HG02678 (cell line): ENCODE measurements around the gene UPK1A.

Experiments
- ATAC-seq: cut with Tn5 transposase; IDR thresholded peaks from one replicate; pipeline ENCODE4 v1.9.1; 2021; ENCODE audit warnings: mild to moderate bottlenecking, moderate library complexity; ENCODE audit not compliant: unreplicated experiment

The UPK1A gene

DNA sequence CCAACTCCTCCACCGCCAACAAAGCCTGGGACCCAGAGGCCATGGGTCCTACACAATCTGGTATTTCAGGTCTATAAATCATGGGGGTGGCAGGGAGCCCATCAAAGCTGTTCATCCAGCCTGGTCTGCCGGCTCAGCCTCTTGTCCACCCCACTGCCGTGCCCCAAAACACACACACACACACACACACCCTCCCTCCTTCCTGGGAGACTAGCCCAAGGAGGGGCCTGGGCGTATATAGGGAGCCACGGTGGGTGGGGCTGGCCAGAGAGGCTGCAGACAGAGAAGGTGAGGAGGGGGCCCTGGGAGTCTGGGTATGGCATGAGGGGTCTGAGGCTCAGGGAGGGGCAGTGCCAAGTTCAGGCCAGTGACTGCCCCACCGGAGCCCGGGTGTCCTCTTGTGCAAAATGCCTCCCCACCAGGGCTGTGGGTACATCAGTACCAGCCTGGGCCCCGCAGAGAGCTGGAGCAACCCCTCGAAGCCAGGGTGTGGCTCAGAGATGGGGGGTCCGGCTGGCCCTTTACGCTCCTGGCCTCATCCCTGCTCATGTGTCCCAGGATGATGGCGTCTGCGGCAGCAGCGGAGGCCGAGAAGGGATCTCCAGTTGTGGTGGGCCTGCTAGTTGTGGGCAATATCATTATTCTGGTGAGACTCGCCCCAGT is at the start of gene UPK1A:
UPK1A (plus strand) TSS at position 267 of the 663 bp plus-strand sequence; CDS start at position 563, 296 bp downstream.
- ATAC-seq = no peak

DNA sequence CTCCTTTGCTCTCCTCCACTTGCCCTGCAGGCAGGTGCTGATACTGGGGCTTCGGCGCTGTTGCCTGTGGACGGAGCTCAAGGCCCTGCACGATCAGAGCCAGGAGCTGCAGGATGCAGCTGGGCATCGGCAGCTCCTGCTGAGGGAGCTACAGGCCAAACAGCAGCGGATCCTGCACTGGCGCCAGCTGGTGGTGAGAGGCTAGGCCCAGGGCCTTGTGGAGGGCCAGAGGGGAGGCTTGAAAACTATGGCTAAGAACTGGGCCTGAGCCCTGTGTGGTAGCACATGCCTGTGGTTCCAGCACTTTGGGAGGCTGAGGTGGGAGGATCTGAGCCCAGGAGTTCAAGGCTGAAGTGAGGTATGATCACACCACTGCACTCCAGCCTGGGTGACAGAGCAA is 47.5 kb upstream of the UPK1A start:
- ATAC-seq = no peak

DNA sequence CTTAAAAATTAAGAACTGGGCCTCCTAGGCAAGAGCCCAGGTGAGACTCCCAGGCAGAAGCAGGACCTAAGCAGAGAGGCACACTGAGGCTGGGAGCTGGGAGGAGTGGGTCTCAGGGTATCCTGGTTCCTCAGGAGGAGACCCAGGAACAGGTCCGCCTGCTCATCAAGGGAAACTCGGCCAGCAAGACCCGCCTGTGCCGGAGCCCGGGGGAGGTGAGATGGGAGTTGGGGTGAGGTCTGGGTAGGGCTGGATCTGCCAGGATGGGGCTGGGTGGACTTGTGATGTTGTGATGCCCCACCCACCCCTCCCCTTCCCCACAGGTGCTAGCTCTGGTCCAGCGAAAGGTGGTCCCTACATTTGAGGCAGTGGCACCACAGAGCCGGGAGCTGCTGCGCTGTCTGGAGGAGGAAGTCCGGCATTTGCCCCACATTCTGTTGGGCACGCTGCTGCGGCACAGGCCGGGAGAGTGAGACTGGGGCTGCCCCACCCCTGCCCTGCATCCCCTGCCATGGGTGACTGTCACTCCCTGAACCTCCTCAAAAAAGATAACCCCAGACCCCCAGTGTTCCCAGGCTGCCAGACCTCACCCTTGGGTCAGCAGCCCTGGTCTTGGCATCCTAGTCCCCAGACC is 46.9 kb upstream of the UPK1A start:
- no peak for ATAC-seq

DNA sequence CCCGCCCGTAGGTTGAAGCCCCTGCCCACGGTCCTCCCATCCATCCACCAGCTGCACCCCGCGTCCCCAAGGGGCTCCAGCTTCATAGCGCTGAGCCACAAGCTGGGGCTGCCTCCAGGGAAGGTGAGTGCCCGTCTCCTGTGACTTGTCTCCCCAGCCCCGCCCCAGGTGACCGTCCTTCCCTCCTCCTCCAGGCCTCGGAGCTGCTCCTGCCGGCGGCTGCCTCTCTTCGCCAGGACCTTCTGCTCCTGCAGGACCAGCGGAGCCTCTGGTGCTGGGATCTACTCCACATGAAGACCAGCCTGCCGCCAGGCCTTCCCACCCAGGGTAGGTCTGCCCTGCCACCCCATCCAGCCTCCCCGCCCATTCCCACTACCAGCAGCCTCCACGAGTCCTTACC is 46.3 kb upstream of the UPK1A start:
- ATAC-seq = no peak

DNA sequence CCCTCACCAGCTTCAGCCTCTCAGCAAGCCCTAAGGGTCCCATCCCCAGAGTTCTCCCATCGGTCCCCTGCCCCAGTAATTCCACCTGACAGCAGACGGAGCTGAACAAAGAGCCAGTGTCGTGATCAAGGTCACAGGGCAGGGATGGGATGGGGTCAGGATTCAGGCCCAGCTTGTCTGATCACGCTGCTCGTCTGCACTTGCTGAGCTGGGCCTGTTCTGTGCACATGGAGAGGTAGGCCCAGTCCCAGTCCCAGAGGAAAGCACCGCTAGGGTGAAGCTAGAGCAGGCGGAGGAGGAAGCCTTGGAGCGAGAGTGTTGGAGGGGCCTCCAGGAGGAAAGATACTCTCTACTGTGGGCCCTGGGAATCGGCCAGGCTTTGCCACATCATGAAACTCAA is 44.6 kb upstream of the UPK1A start:
- no peak for ATAC-seq

DNA sequence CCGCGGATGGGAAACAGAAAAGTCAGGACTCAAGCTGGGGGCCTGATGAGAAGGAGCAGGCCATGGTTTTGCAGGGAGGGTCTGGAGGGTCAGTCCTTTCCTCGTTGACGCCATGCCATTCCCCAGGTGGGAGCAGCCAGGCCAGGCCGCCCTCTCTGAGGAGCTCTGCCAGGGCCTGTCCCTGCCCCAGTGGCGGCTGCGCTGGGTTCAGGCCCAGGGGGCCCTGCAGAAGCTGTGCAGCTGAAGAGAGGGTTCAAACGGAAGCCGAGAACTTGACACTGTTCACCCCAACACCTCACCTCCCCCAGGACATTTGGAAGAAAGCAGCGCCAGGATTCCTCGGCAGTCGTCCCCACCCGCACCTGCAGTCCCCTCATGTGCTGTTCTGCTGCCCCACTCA is 43.6 kb upstream of the UPK1A start:
- no peak for ATAC-seq

DNA sequence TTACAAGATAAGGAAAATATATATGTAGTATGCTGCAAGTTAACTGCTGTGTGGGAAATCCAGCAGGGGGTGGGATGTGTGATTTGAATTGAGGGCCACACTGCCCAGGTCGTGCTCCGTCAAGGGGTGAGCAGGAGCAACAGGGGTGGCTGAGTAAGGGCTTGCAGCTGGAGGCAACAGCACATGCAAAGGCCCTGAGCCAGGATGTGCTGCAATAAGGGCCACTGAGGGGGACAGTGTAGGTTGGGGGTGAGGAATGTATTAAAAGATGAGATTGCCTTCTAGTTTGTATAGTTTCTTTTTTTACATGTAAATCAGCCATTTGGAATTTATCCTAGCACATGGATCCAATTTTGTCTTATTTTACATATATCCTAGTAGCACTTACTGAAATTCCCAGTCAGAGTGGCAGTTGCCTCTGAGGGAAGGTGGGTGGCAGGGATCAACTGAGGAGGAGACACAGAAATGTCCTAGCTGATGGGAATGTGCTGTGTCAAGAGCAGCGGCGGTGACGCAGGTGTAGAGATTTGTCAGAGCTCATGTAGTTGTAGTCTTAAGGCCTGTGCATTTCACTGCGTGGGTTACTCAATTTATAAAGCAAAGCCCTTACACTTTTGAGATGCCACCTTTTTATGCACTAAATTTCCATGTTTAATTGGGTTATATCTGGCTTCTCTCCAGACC is 42.8 kb upstream of the UPK1A start:
- ATAC-seq = no peak

DNA sequence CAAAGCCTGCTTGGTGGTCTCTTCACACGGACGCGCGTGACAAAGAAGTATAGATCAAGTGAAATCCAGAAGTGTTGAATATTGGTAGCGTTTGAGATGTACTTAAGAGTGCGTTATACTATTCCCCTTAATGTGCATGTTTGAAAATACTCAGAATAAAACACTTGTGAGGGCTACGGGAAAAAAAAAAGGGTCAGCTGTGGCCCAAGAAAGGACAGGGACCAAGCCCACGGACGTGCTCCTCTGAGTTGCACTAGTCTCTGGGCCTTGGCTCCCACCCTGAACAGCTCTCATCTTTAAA is 38.1 kb upstream of the UPK1A start:
- ATAC-seq = no peak

DNA sequence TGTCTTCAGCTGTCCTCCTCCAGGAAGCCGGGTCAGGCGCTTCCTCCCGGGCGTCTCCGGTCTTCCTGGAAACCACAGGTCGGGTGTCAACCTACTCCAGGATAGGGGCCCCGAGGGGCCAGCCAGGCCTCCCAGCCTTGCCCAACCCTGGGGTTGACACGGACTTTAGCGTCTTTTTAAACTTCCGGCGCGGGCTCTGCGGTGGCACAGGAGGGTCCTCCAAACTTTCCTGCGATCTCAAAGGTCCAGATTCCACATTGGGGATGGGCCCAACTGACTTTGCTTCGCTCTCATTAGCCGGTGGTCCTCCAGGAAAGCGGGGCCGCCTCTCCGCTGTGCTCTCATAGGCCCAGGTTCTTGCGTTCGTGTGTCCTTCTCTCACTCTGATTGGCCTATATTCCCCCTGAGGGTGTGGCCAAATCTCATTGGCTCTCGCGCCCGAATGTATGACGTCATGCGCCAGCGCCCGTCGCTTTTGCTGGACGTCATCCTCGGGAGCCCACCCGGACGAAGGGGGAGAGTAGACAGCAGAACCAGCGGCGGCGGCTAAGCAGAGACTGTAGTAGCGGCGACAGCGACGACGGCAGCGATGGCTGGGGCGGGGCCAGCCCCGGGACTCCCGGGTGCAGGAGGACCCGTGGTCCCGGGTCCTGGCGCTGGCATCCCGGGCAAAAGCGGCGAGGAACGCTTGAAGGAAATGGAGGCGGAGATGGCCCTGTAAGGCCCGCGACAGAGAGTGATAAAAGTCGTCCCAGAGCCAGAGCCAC is 37.6 kb upstream of the UPK1A start, which contains the start of gene RBM42:
RBM42 (plus strand) TSS at position 472 of the 767 bp plus-strand sequence; CDS start at position 590, 118 bp downstream.
- peak; percentile 98 for ATAC-seq

DNA sequence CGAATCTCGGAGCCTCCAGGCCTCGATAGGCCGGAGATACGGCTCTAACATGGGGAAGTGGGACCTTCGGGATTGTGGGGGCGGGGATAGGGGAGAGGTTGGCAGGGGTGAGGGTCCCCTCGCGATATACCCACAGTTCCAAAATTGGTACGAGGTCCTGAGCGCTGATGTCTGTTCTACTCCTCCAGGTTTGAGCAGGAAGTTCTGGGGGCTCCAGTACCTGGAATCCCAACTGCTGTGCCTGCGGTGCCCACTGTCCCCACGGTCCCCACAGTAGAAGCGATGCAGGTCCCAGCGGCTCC is 37.0 kb upstream of the UPK1A start:
- ATAC-seq = peak; percentile 1

DNA sequence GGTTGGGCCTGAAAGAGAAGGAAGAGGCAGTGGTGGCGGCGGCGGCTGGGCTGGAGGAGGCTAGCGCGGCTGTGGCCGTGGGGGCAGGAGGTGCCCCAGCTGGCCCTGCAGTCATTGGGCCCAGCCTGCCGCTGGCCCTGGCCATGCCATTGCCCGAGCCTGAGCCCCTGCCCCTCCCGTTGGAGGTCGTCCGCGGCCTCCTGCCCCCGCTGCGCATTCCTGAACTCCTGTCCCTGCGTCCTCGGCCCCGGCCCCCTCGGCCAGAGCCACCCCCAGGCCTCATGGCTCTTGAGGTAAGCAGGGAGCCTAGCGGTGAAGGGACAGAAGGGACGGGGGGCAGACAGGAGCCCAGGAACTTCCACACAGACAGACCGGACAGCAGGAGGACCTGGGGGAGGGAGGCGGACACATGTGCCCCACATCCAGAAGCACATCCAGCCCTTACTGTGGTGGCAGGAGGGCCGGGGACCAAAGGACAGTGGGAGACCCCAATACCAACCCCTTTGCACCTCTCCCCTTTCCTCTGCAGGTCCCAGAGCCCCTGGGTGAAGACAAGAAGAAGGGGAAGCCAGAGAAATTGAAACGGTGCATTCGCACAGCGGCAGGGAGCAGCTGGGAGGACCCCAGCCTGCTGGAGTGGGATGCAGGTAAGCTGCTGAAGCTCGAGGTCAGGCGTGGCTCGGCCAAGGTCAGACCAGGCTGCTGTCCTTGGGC is 32.4 kb upstream of the UPK1A start:
- no peak for ATAC-seq

DNA sequence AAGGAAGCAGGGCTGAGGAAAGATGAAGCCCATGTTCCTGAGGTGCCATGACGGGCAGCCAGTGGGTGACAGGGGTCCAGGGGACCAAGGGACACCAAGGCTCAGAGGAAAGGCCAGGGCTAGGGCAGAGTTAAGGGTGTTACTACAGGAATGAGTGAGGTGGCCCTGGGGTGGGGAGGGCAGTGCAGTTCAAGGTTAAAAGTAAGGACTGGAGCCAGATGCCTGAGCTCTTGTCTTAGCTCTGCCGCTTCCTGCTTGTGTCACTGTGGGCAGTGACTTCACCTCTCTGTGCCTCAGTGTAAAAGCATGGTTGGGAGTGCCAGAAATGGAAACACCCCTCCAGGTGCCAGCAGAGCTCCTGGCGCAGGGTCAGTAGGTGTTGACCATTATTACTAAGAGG is 29.7 kb upstream of the UPK1A start:
- ATAC-seq = no peak

DNA sequence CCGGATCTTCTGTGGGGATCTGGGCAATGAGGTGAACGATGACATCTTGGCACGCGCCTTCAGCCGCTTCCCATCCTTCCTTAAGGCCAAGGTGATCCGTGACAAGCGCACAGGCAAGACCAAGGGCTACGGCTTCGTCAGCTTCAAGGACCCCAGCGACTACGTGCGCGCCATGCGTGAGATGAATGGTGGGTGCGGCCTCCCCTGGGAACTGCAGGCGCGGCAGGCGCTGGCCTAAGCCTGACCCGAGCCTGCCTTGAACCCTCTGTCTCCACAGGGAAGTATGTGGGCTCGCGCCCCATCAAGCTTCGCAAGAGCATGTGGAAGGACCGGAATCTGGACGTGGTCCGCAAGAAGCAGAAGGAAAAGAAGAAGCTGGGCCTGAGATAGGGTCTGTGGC is 29.2 kb upstream of the UPK1A start:
- no peak for ATAC-seq

DNA sequence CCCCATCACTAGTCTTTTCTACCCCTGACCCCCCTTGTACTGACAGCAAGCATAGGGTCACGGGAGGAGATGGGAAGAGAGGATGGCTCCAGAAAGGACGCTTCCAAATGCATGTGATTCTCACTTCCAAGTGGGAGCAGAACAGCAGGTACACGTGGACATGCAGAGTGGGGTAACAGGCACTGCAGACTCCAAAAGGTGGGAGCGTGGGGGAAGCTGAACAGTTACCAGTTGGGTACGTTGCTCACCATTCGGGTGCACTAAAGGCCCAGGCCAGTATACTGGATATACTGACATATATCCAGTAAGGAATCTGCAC is 27.0 kb upstream of the UPK1A start:
- no peak for ATAC-seq

DNA sequence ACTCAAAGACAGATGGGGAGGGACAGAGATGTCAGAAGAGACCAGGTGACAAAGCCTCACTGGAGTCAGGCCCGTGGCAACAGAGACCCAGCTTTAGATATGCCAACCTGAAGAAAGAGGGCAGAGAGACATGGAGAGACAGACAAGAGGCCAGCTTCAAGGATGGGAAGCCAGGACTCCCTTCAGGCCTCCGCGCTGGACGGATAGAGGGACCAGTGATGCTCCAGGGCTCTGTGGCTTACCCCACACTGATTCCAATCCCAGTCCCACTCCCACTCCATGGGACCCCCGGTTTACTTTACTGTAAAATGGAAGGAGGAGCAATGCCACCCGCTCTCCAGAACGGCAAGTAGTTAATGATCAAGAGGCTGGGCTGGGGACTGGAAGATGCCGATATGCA is 26.5 kb upstream of the UPK1A start:
- ATAC-seq = no peak

DNA sequence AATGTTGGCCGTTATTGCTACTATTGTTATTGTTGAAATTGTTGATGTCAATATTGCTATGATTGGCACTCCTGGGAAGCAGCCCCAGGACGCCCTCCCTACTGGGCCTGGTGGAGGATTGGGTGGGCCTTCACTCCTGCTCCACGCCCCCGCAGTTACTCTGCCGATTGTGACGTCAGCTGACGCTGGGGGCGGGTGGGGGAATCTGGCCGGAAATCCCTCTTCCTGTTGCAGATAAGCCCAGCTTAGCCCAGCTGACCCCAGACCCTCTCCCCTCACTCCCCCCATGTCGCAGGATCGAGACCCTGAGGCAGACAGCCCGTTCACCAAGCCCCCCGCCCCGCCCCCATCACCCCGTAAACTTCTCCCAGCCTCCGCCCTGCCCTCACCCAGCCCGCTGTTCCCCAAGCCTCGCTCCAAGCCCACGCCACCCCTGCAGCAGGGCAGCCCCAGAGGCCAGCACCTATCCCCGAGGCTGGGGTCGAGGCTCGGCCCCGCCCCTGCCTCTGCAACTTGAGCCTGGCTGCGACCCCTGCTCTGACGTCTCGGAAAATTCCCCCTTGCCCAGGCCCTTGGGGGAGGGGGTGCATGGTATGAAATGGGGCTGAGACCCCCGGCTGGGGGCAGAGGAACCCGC is 24.7 kb upstream of the UPK1A start, which contains the start of gene ETV2:
ETV2 (plus strand) TSS at position 231 of the 637 bp plus-strand sequence. CDS start 716 bp downstream, outside the sequence.
- no peak for ATAC-seq

DNA sequence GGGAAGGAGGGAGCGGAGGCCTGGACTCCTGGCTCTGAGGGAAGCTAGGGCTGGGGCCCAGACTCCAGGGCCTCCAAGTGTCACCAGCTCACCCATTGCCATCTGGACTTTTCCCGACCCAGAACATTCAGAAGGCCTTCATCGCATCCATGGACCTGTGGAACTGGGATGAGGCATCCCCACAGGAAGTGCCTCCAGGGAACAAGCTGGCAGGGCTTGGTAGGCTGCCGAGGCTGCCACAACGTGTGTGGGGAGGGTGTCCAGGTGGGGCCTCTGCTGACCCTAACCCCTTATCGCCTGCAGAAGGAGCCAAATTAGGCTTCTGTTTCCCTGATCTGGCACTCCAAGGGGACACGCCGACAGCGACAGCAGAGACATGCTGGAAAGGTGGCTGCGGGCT is 24.0 kb upstream of the UPK1A start:
- no peak for ATAC-seq

DNA sequence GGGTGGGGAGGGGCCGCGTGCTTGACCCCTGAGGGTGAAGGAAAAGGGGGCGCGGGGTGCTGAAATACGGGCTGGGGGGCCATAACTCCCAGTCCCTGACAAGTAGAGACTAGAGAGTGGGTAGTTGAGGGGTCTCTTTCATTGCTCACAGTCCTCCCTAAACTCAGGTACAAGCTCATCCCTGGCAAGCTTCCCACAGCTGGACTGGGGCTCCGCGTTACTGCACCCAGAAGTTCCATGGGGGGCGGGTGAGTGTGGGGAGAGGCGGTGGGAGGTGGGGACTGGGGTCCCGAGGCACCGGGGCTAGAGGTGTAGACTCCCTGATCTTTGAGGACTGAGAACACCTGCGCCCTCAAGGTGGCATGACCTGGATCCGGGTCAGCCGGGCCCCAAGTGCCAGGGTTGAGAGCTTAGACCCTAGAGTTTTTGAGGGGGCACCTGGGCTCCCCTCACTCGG is 23.5 kb upstream of the UPK1A start:
- no peak for ATAC-seq

DNA sequence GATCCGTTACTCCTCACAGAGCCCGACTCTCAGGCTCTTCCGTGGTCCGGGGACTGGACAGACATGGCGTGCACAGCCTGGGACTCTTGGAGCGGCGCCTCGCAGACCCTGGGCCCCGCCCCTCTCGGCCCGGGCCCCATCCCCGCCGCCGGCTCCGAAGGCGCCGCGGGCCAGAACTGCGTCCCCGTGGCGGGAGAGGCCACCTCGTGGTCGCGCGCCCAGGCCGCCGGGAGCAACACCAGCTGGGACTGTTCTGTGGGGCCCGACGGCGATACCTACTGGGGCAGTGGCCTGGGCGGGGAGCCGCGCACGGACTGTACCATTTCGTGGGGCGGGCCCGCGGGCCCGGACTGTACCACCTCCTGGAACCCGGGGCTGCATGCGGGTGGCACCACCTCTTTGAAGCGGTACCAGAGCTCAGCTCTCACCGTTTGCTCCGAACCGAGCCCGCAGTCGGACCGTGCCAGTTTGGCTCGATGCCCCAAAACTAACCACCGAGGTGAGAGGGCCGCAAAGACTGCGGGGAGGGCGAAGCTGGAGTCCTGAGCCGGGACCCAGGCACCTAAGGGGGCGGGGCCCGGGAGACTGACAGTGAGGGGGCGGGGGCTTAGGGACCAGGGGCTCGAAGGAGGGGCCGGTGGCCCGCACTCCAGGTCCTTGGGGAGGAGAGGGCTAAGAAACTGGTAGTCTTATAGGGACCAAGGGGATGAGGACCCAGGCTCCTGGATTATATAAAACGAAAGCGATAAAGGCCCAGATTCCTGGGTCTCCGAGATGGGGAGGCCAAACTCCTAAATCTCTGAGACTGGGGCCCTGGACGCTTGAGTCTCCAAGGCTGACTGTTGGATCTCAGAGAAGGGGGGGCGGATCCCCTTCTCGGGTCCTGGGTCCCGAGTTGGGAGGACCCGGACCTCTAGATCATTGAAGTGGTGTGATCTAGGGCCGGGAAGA is 22.8 kb upstream of the UPK1A start:
- peak; percentile 39 for ATAC-seq
